Fibroblast of skin of right quadriceps (primary cell): Measurements from ENCODE around the gene SPG7.

Experiments used
- DNase-seq: peaks from one replicate; pipeline ENCODE4 v3.0.0-alpha.2; 2013

The SPG7 gene

GRCh38 chr16:89522287-89522686 is 14.1 kb downstream of the SPG7 start:
- DNase-seq, result no peak

GRCh38 chr16:89523680-89524344 is 15.6 kb downstream of the SPG7 start:
- no peak for DNase-seq

- no peak for DNase-seq
These were observed 17.1 kb downstream of the SPG7 start for GRCh38 chr16:89525146-89525913.

- no peak for DNase-seq
These were observed 20.9 kb downstream of the SPG7 start for GRCh38 chr16:89529097-89529496.

- no peak for DNase-seq
These were observed 22.5 kb downstream of the SPG7 start for GRCh38 chr16:89530401-89531381.

- DNase-seq, result no peak
These were observed 23.8 kb downstream of the SPG7 start for GRCh38 chr16:89531821-89532526.

- DNase-seq, result peak; percentile 7
These were observed 26.1 kb downstream of the SPG7 start for GRCh38 chr16:89534252-89534756.

GRCh38 chr16:89536371-89536770 is 28.2 kb downstream of the SPG7 start:
- no peak for DNase-seq

GRCh38 chr16:89536886-89537548 is 28.8 kb downstream of the SPG7 start:
- DNase-seq, result no peak

- no peak for DNase-seq
These were observed 29.3 kb downstream of the SPG7 start for GRCh38 chr16:89537549-89537925.

GRCh38 chr16:89538286-89538685 is 30.1 kb downstream of the SPG7 start:
- no peak for DNase-seq

GRCh38 chr16:89540557-89540956 is 32.4 kb downstream of the SPG7 start:
- DNase-seq, result no peak

GRCh38 chr16:89541792-89542191 is 33.6 kb downstream of the SPG7 start:
- DNase-seq, result no peak

- no peak for DNase-seq
These were observed 35.9 kb downstream of the SPG7 start for GRCh38 chr16:89544113-89544512.

- no peak for DNase-seq
These were observed 36.5 kb downstream of the SPG7 start for GRCh38 chr16:89544713-89545043.

- DNase-seq, result no peak
These were observed 37.0 kb downstream of the SPG7 start for GRCh38 chr16:89545044-89545830.

GRCh38 chr16:89545831-89546574 is 37.8 kb downstream of the SPG7 start:
- DNase-seq, result no peak

- no peak for DNase-seq
These were observed 38.6 kb downstream of the SPG7 start for GRCh38 chr16:89546781-89547180.

- DNase-seq, result no peak
These were observed 39.1 kb downstream of the SPG7 start for GRCh38 chr16:89547291-89547690.

GRCh38 chr16:89547860-89548259 is 39.7 kb downstream of the SPG7 start:
- no peak for DNase-seq
